AG04449 (cell line): ENCODE data around the gene CAMK2N1.
"Not testable (repeated sequence)": the region's sequence is repeated elsewhere in the genome, so short reads cannot be mapped to it uniquely, and the experiment has no call there.

Experiments used
- CTCF ChIA-PET: fragments of 350-600 bp; formaldehyde crosslinking; extraction: SDS; loops from one replicate; lab custom pipeline; 2021; ENCODE audit warnings: antibody characterized with exemption; lab: Yijun Ruan, JAX
- POLR2A ChIA-PET: fragments of 400-600, 350-600 bp; formaldehyde crosslinking; extraction: SDS; loops from one replicate; lab custom pipeline; 2020; ENCODE audit warnings: antibody characterized with exemption, inconsistent platforms; lab: Yijun Ruan, JAX
- DNase-seq: peaks from one replicate; pipeline ENCODE4 v3.0.0-alpha.2; 2010; ENCODE audit warnings: low read depth, low spot score
- H3K4me3 ChIP-seq: 2 replicates; pipeline ENCODE4 v1.5.1; 2011; ENCODE audit warnings: low read depth, mild to moderate bottlenecking, control low read depth, low read length
- TF ChIP-seq, protein P1 (sequence below): IDR thresholded peaks from one replicate; pipeline ENCODE4 v1.5.1; 2011; ENCODE audit warnings: mild to moderate bottlenecking, moderate library complexity, low read length, control low read depth, inconsistent platforms; ENCODE audit not compliant: insufficient read depth; ENCODE audit errors: missing control alignments

The CAMK2N1 gene

DNA sequence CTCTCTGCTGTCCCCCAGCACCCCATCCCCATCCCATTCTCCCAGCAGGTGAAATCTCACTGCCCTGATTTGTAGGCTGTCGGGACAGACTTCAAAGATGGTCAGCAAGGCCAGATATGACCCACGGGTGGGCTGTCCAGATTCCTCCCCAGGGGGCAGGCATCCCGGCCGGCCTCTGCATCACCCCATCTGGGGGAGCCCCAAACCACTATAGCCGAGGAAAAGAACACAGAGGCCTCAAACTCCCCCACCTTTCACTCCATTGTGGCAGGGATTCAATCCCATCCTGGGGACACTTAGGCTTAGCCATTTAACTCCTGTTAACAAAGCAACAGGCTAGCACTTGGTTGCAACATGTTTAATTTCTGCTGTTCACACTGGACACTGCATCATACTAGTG lies 13.1 kb upstream of the CAMK2N1 start:
- POLR2A ChIA-PET, result no interaction called here
- CTCF ChIA-PET, result interaction anchor here (0.9 to 1.7 kb wide), 2 partner anchors 135 to 286 kb away, joined by 3 to 9 read pairs; no protein-coding TSS in a partner anchor
- TF ChIP-seq, protein P1, sequence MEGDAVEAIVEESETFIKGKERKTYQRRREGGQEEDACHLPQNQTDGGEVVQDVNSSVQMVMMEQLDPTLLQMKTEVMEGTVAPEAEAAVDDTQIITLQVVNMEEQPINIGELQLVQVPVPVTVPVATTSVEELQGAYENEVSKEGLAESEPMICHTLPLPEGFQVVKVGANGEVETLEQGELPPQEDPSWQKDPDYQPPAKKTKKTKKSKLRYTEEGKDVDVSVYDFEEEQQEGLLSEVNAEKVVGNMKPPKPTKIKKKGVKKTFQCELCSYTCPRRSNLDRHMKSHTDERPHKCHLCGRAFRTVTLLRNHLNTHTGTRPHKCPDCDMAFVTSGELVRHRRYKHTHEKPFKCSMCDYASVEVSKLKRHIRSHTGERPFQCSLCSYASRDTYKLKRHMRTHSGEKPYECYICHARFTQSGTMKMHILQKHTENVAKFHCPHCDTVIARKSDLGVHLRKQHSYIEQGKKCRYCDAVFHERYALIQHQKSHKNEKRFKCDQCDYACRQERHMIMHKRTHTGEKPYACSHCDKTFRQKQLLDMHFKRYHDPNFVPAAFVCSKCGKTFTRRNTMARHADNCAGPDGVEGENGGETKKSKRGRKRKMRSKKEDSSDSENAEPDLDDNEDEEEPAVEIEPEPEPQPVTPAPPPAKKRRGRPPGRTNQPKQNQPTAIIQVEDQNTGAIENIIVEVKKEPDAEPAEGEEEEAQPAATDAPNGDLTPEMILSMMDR, result no peak

DNA sequence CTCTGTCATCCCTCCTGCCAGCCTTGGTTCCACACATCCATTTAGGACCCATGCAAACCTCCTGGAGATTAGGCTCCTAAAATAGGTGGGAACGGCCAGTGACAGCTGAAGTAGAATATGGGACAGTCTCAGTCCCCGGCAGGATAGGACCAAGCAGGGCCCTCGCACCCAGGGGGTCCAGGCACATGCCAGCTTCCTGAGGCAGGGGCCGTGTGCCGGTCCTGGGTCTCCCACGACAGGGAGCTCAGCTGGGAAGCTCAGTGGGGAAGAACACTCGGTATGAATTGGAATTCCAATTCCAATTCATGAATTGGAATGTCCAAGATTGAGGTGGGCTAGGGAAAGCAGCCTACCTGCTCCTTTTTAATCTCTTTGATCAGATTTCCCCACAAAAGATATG lies 12.1 kb upstream of the CAMK2N1 start:
- DNase-seq, result no peak
- ChIA-PET CTCF (interaction anchor here (0.9 to 1.3 kb wide), 3 partner anchors 57 to 285 kb away, joined by 3 read pairs; no protein-coding TSS in a partner anchor), POLR2A (interaction anchor here (0.6 kb wide), 1 partner anchor 10 kb away, joined by 3 read pairs; no protein-coding TSS in a partner anchor)
- TF ChIP-seq, protein P1, result no peak
- H3K4me3 ChIP-seq, result no peak overlapping the region

More for the DNA sequence above, 13.1 kb upstream of the CAMK2N1 start:
- H3K4me3 ChIP-seq, result no peak overlapping the region
- DNase-seq, result no peak

DNA sequence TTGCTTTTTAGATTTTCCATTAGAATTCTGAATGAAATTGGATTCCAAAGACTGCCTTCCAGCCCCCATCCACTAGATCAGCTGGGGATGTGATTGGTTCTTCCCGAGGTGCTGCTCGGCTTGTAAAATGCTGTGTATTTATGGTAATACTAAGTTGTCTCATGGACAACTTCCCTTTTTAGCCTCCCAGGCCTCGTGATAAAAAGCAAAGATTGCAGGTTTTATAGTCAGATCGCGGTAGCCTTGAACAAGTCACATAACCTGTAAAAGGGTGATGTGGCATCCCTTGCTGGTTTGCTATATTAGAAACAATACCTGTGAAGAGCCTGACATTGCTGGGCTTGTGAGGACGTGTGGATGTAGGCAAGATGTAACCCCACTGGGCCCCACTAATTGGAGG lies 11.5 kb upstream of the CAMK2N1 start:
- POLR2A ChIA-PET, result no interaction called here
- TF ChIP-seq, protein P1, result no peak
- DNase-seq, result no peak
- CTCF ChIA-PET, result interaction anchor here (1.2 to 8.3 kb wide), 3 partner anchors 56 to 287 kb away, joined by 3 to 198 read pairs (median 3); no protein-coding TSS in a partner anchor
- H3K4me3 ChIP-seq, result no peak overlapping the region

DNA sequence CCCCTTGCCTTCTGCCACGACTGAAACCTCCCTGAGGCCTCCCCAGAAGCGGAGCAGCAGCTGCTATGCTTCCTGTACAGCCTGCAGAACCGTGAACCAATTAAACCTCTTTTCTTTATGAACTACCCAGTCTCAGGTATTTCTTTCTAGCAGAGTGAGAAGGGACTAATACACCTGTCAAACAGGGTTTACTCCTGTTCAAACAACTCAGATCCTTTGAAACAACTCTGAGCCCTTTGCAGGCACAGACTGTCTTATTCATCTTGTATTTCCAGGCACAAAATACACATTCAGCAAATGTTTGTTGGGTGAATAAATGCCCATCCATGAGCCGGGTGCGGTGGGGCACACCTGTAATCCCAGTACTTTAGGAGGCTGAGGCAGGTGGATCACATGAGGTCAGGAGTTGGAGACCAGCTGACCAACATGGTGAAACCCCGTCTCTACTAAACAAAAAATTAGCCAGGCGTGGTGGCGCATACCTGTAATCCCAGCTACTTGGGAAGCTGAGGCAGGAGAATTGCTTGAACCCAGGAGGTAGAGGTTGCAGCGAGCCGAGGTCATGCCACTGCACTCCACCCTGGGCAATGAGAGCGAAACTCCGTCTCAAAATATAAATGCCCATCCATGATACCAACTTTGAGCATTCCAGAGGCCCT lies 10.8 kb upstream of the CAMK2N1 start:
- CTCF ChIA-PET, result interaction anchor here (1.3 to 8.3 kb wide), 3 partner anchors 16 to 286 kb away, joined by 3 to 198 read pairs (median 98); partner anchors contain the start of gene CAMK2N1
- DNase-seq, POLR2A ChIA-PET, H3K4me3 ChIP-seq: not testable (repeated sequence)

DNA sequence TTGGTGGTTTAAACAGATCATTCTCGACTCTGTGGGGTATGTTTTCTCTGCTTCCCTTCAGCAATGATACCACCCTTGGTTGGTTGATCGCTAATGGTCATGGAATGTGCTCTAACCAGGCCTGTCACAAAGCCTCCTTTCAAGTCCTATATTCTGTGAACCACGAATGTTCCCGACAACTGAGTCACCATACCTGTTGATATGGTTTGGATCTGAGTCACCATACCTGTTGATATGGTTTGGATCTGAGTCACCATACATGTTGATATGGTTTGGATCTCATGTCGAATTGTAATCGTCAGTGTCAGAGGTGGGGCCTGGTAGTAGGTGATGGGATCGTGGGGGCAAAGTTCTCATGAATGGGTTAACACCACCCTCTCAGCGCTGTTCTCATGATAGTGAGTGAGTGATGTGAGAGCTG lies 10.2 kb upstream of the CAMK2N1 start:
- POLR2A ChIA-PET, result no interaction called here
- no peak for DNase-seq
- CTCF ChIA-PET, result interaction anchor here (1.1 to 8.3 kb wide), 7 partner anchors 10 to 334 kb away, joined by 3 to 198 read pairs (median 80); partner anchors contain the start of genes CAMK2N1 and MUL1
- no peak overlapping the region for H3K4me3 ChIP-seq
- TF ChIP-seq, protein P1, result no peak

DNA sequence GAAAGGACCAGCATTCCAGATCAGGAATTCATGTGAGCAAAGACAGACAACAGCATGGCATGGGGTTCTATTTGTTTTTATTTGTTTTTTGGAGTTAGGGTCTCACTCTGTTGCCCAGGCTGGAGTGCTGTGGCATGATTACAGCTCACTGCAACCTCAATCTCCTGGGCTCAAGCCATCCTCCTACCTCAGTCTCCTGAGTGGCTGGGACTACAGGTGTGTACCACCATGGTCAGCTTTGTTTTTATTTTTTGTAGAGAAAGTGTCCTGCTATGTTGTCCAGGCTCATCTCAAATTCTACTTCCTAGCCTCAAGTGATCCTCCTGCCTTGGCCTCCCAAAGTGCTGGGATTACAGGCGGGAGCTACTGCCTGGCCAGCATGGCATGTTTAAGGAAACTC lies 9.7 kb upstream of the CAMK2N1 start:
- ChIA-PET CTCF (interaction anchor here (1.0 to 10.3 kb wide), 16 partner anchors 7 to 580 kb away, joined by 3 to 202 read pairs (median 10); partner anchors contain the start of genes CAMK2N1, MUL1 and PINK1), POLR2A (interaction anchor here (1.5 kb wide), 1 partner anchor 10 kb away, joined by 9 read pairs; the partner anchor contains the start of gene CAMK2N1)
- TF ChIP-seq, protein P1, result no peak
- no peak overlapping the region for H3K4me3 ChIP-seq
- DNase-seq, result no peak
